A172 (cell line): ENCODE data around the gene CCNE1. TPM values are rescaled to one million over a fixed set of nuclear protein-coding genes. Genes with fewer than 3 reads are reported as not detected.
"Not testable (repeated sequence)": the region's sequence is repeated elsewhere in the genome, so short reads cannot be mapped to it uniquely, and the experiment has no call there.

ENCODE experiments used
- DNase-seq: peaks from one replicate; pipeline ENCODE4 v3.0.0-alpha.2; 2015; ENCODE audit warnings: low spot score
- total RNA-seq: library from RNA; depleted of rRNA; stranded (reverse); fragments of >200 nt; shearing (Covaris generic); gene quantifications from 2 replicates; pipeline ENCODE4 v1.2.3, GENCODE V29; 2014

CCNE1 gene
- total RNA-seq, 1 experiment from 2014 or later, result 50.2 TPM

- no peak for DNase-seq
These were observed 3.4 kb downstream of the CCNE1 start for GRCh38 chr19:29815231-29815630.

- no peak for DNase-seq
These were observed 5.5 kb downstream of the CCNE1 start for GRCh38 chr19:29817316-29817715.

- no peak for DNase-seq
These were observed 7.5 kb downstream of the CCNE1 start for GRCh38 chr19:29819300-29819699.

DNA sequence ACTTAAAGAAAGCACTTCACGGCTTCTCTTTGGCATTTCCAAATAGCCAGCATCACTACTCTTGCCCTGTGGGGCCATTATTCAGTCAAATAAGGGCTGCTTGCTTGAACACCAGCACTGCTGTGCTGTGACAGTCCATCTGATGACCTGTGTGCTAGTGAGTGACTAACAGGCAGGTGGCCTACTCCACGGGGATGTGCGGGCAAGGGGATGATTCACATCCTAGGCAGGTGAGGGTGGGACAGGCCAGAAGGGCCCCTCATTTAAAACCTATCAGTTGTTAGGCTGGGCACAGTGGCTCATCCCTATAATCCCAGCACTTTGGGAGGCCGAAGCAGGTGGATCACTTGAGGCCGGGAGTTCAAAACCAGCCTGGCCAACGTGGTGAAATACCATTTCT lies 8.2 kb downstream of the CCNE1 start:
- no peak for DNase-seq

DNA sequence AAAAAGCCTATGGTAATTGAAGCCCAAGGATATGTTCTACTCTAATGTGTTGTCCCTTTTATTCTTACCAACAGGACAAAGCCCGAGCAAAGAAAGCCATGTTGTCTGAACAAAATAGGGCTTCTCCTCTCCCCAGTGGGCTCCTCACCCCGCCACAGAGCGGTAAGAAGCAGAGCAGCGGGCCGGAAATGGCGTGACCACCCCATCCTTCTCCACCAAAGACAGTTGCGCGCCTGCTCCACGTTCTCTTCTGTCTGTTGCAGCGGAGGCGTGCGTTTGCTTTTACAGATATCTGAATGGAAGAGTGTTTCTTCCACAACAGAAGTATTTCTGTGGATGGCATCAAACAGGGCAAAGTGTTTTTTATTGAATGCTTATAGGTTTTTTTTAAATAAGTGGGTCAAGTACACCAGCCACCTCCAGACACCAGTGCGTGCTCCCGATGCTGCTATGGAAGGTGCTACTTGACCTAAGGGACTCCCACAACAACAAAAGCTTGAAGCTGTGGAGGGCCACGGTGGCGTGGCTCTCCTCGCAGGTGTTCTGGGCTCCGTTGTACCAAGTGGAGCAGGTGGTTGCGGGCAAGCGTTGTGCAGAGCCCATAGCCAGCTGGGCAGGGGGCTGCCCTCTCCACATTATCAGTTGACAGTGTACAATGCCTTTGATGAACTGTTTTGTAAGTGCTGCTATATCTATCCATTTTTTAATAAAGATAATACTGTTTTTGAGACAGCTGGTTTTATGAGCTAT lies 12.0 kb downstream of the CCNE1 start:
- no peak for DNase-seq

DNA sequence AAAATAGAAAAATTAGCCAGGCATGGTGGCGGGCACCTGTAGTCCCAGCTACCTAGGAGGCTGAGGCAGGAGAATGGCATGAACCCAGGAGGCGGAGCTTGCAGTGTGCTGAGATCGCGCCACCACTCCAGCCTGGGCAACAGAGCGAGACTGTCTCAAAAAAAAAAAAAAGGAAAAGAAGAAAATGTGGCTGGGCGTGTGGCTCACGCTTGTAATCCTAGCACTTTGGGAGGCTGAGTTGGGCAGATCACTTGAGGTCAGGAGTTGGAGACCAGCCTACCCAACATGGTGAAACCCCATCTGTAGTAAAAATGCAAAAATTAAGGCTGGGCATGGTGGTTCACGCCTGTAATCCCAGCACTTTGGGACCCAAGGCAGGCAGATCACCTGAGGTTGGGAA lies 13.5 kb downstream of the CCNE1 start:
- DNase-seq, result not testable (repeated sequence)

DNA sequence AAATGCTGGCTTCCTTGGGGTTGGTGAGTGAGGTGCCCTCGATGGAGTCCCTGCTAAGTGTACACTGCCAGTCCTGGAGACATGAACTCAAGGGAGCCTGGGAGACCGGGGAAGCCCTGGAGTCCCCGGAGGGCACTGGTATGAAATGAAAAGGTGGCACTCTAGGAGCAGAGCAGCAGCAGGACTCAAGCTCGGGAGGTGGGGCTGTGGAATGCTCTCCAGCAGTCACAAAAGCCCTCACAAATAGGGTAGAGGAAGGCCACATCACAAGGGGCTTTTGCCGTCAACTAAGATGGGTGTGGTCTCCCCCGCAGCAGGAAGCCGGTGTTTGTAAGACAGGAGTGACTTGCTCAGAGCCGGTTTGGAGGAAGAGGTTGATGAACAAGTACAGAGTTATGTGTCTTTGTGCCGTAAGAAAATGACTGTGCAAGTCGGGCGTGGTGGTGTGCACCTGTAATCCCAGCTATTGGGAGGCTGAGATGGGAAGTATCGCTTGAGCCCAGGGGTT lies 19.3 kb downstream of the CCNE1 start:
- peak; percentile 67 for DNase-seq

- no peak for DNase-seq
These were observed 19.9 kb downstream of the CCNE1 start for GRCh38 chr19:29831686-29832085.

DNA sequence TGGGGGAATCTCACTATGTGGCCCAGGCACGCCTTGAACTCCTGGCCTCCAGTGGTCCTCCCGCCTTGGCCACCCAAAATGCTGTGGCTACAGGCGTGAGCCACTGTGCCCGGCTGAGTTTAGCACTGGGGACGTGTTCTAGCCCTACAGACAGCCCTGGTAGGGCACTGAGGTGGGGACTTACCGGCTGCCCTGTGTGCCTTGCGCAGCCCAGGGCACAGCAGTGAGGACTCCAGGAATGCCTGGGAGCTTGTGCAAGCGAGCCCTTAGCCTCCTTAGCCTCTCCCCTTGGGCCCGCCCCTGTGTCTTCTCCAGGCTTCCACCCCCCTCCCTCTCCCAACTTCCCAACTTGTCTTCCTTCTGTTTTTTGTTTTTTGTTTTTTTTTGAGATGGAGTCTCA lies 21.0 kb downstream of the CCNE1 start:
- no peak for DNase-seq

GRCh38 chr19:29833614-29834261 lies 21.9 kb downstream of the CCNE1 start:
- DNase-seq, result no peak

DNA sequence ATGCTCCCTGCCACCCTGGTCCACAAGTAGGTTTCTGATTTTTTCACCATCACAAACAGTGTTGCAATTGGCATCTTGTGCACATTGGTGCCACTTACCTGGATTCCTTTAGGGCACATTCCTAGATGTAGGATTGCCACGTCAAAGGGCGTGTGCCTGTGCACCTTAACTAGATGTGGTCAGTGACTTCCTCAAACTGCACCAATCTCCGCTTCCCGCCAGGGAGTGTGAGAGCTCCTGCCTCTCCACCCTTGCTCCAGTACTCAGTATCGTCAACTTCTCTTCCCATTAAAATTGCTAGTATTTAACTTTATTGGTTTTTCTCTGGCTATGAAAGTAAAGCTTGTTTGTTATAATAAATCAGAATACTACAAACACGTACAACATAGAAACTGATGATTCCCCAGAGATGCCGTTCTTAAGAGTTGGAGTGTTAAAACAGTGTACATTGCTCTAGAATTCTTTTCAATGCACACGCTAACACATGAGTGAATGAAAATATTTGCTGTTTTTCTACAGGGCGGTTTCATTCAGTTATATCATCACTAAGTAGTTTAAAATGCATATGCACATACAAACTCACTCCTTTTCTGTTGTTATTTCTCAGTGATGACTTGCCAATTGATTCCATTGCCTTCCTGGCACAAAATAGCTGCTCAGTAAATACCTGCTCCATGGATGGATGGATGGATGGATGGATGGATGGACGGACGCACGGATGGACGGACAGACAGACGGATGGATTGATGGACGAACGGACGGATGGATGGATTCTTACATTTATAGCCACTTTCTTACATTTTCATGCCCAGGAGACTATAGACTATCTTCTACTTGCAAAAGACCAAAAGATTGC lies 23.4 kb downstream of the CCNE1 start:
- no peak for DNase-seq

GRCh38 chr19:29836409-29836825 lies 24.6 kb downstream of the CCNE1 start:
- DNase-seq, result no peak

GRCh38 chr19:29837448-29837981 lies 25.7 kb downstream of the CCNE1 start:
- no peak for DNase-seq

DNA sequence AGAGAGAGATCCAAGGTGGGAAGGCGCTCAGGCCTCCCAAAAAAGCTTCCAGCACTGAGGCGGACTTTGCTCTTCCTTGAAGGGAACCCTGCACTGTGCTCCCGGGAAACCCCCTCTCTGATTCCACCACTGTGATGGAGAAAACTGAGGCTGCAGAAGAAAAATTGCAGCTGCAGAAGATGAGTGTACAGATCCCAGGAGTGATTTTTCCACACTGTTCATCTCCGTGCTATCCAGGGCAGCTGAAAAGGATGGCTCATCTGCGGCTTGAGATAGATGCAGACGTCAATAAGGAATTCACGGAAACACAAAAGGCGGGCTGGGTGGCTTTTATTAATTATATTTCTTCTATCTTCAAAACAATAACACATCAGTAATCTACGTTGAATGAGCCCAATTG lies 26.2 kb downstream of the CCNE1 start:
- DNase-seq, result no peak

- no peak for DNase-seq
These were observed 28.5 kb downstream of the CCNE1 start for GRCh38 chr19:29840066-29840950.

DNA sequence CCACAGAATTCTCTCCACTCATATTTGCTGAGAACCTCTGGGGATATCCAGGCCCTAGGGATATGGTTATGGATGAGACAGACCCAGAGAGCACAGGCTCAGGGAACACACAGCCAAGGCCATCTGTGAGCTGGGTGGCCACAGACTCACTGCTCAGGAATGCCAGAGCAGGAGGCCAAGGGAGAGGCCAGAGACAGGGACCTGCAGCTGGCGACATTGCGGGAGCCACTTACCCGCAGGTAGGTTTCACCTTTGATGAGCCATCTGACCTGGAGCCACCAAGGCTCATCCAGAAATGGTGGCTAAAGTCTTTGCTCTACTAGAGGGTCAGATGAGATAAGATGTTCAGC lies 29.4 kb downstream of the CCNE1 start:
- DNase-seq, result peak; percentile 15

GRCh38 chr19:29841559-29842367 lies 30.0 kb downstream of the CCNE1 start:
- peak; percentile 64 for DNase-seq

DNA sequence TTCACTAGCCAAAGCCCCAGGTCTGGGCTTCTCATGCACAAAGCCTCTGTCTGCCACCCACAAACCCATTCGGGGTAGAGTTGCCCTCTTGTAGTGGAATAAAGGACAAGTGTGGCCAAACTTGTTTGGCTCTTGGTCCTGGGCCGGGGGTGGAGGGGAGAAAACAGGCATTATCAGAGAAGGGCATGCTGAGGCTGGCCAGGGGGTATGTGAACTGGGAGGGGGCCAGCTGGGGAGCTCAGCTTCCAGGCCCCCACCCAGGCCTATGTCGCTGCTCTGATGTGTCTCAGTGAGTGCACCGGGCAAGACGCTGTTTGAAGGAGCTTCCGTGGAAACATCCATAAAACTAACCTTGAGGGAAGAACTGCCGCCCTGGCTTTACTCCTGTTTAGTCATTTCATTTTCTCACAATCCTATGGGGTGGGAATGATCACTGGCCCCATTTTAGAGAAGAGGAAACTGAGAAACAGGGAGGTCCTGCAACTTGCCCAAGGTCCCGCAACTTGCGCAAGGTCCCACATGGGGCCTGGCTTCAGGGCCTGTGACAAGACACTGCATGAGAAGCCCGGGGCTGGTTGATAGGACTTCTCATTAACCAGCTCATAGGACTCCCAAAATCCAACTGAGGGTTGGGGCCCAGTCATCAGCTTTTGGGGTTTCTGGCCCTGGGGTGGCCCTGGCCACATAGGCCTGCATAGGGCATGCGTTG lies 30.8 kb downstream of the CCNE1 start:
- DNase-seq, result no peak

DNA sequence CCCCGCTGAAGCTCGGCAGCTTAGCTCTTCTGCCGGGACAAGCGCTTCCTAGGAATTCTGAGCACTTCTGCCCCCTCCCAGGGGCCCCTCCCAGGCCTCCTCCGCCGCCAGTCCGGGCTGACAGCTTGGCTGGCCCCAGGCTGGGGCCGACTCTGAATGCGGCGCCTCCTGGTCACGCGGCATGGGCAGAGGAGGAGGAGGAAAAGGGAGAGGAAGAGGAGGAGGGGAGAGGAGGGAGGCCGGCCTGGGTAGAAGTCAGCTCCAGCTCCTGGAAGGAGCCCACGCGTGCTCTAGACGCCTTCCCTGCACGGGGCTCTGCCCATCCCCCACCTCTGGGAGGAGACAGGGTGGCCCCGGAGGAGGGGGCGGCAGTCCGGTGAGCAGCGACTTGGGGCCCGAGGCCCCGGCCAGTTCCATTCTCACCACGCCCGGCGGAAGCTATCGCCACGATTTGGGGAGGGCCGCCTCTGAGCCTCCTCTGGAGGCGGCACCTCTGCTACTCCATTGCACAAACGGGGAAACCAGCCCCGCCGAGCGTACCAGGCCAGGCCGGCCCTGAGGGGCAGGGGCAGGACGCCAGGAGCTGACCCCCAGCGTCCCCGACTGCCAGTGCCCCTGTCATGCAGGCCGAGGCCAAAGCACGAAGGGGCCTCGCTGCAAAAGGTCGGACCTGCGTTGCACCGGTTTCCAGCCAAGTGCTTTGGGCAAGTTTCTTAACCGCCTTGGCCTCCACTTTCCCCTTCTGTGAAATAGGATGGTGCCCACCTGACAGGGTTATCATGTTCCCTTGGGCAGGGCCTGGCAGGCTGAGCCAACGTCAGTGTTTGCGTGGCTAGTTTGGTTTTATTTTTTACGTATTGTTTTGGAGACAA lies 31.6 kb downstream of the CCNE1 start:
- no peak for DNase-seq
